ENCODE results near the gene MOGAT3. TPM values are rescaled to one million over a fixed set of nuclear protein-coding genes. Genes with fewer than 3 reads are reported as not detected.

The MOGAT3 gene
- total and polyA plus RNA-seq, 4 donors = 5.4 TPM; not detected in 3

GRCh38 chr7:101166909-101167644 is 33.8 kb downstream of the MOGAT3 start:
- H3K27me3 ChIP-seq (ENCODE audit: control insufficient read depth in 1 of 2, insufficient read depth in 2 of 2, low read length in 1 of 2) = peaks cover 0 to 11% of the 10 kb centered on the region in 2 donors
- WGBS, 2 donors = 1% methylated on average over 14 to 19 of the region's 19 CpGs
- H3K4me1 ChIP-seq (ENCODE audit: control insufficient read depth in 1 of 2, insufficient read depth in 2 of 2, low read length in 2 of 2) = no peaks in the 10 kb centered on the region
- ATAC-seq (ENCODE audit: low FRiP score) (no peak), DNase-seq (no peak)
- intact Hi-C loops (cut with DNase I) = loop anchor here in 1 of 2 donors (10.0 kb wide), 1 partner anchor 272 kb away; the partner anchor contains the start of gene ACHE
- no peak overlapping the region for H3K4me3 ChIP-seq (ENCODE audit: low read length in 2 of 2)
- no peaks in the 10 kb centered on the region for H3K36me3 ChIP-seq (ENCODE audit: control insufficient read depth in 1 of 2, insufficient read depth in 2 of 2, low read length in 1 of 2)
- H3K27ac ChIP-seq (ENCODE audit: low read depth in 1 of 2, low read length in 2 of 2) = no peak overlapping the region
- H3K9me3 ChIP-seq (ENCODE audit: control insufficient read depth, low read length) = no peaks in the 10 kb centered on the region

- DNase-seq (no peak), ATAC-seq (ENCODE audit: low FRiP score) (no peak)
- WGBS, 2 donors = 2% methylated on average over 11 of the region's 11 CpGs
- Histone ChIP-seq H3K27ac (ENCODE audit: low read depth in 1 of 2, low read length in 2 of 2) (no peak overlapping the region), H3K9me3 (ENCODE audit: control insufficient read depth, low read length) (no peaks in the 10 kb centered on the region), H3K4me3 (ENCODE audit: low read length in 2 of 2) (no peak overlapping the region), H3K36me3 (ENCODE audit: control insufficient read depth in 1 of 2, insufficient read depth in 2 of 2, low read length in 1 of 2) (no peaks in the 10 kb centered on the region), H3K4me1 (ENCODE audit: control insufficient read depth in 1 of 2, insufficient read depth in 2 of 2, low read length in 2 of 2) (no peaks in the 10 kb centered on the region), H3K27me3 (ENCODE audit: control insufficient read depth in 1 of 2, insufficient read depth in 2 of 2, low read length in 1 of 2) (peaks cover 0 to 11% of the 10 kb centered on the region in 2 donors)
- intact Hi-C loops (cut with DNase I) = loop anchor here in 1 of 2 donors (10.0 kb wide), 1 partner anchor 272 kb away; the partner anchor contains the start of gene ACHE
These were observed 34.3 kb downstream of the MOGAT3 start for GRCh38 chr7:101166648-101166908.

GRCh38 chr7:101165958-101166647 is 34.7 kb downstream of the MOGAT3 start:
- Histone ChIP-seq H3K9me3 (ENCODE audit: control insufficient read depth, low read length) (no peaks in the 10 kb centered on the region), H3K4me3 (ENCODE audit: low read length in 2 of 2) (no peak overlapping the region), H3K27ac (ENCODE audit: low read depth in 1 of 2, low read length in 2 of 2) (no peak overlapping the region), H3K36me3 (ENCODE audit: control insufficient read depth in 1 of 2, insufficient read depth in 2 of 2, low read length in 1 of 2) (no peaks in the 10 kb centered on the region), H3K27me3 (ENCODE audit: control insufficient read depth in 1 of 2, insufficient read depth in 2 of 2, low read length in 1 of 2) (peaks cover 0 to 11% of the 10 kb centered on the region in 2 donors), H3K4me1 (ENCODE audit: control insufficient read depth in 1 of 2, insufficient read depth in 2 of 2, low read length in 2 of 2) (no peaks in the 10 kb centered on the region)
- intact Hi-C loops (cut with DNase I) = loop anchor here in 1 of 2 donors (10.0 kb wide), 1 partner anchor 271 kb away; the partner anchor contains the start of gene ACHE
- ATAC-seq (ENCODE audit: low FRiP score) (no peak), DNase-seq (no peak)
- 1% methylated on average over 33 to 38 of the region's 38 CpGs for WGBS, 2 donors

GRCh38 chr7:101165075-101165957 is 35.5 kb downstream of the MOGAT3 start, which contains the start of gene VGF:
Gene VGF, minus strand, starts transcription at chr7:101165569. Its CDS starts 726 bp downstream, at chr7:101164843.
- H3K4me3 ChIP-seq (ENCODE audit: low read length in 2 of 2) = no peak within 1 kb of the TSS
- WGBS, 2 donors = 2% methylated on average over 69 to 74 of the region's 74 CpGs
- H3K27me3 ChIP-seq (ENCODE audit: control insufficient read depth in 1 of 2, insufficient read depth in 2 of 2, low read length in 1 of 2) = peaks cover 0 to 11% of the 10 kb centered on the region in 2 donors
- no peaks in the 10 kb centered on the region for H3K36me3 ChIP-seq (ENCODE audit: control insufficient read depth in 1 of 2, insufficient read depth in 2 of 2, low read length in 1 of 2)
- H3K27ac ChIP-seq (ENCODE audit: low read depth in 1 of 2, low read length in 2 of 2) = no peak within 1 kb of the TSS
- H3K9me3 ChIP-seq (ENCODE audit: control insufficient read depth, low read length) = no peaks in the 10 kb centered on the region
- intact Hi-C loops (cut with DNase I) = loop anchor here in 1 of 2 donors (10.0 kb wide), 1 partner anchor 271 kb away; the partner anchor contains the start of gene ACHE
- no peaks in the 10 kb centered on the region for H3K4me1 ChIP-seq (ENCODE audit: control insufficient read depth in 1 of 2, insufficient read depth in 2 of 2, low read length in 2 of 2)
- DNase-seq (peak; percentile 95 to 98), ATAC-seq (ENCODE audit: low FRiP score) (peak; percentile 92)

- H3K4me1 ChIP-seq (ENCODE audit: control insufficient read depth in 1 of 2, insufficient read depth in 2 of 2, low read length in 2 of 2) = no peaks in the 10 kb centered on the region
- H3K36me3 ChIP-seq (ENCODE audit: control insufficient read depth in 1 of 2, insufficient read depth in 2 of 2, low read length in 1 of 2) = no peaks in the 10 kb centered on the region
- intact Hi-C loops (cut with DNase I) = loop anchor here in 1 of 2 donors (10.0 kb wide), 1 partner anchor 269 kb away; the partner anchor contains the start of gene ACHE
- 1 to 2% methylated on average over 74 to 75 of the region's 75 CpGs for WGBS, 2 donors
- no peak overlapping the region for H3K27ac ChIP-seq (ENCODE audit: low read depth in 1 of 2, low read length in 2 of 2)
- H3K4me3 ChIP-seq (ENCODE audit: low read length in 2 of 2) = no peak overlapping the region
- H3K27me3 ChIP-seq (ENCODE audit: control insufficient read depth in 1 of 2, insufficient read depth in 2 of 2, low read length in 1 of 2) = peaks cover 0 to 11% of the 10 kb centered on the region in 2 donors
- H3K9me3 ChIP-seq (ENCODE audit: control insufficient read depth, low read length) = no peaks in the 10 kb centered on the region
- DNase-seq (peak in 1 of 2 donors; percentile 81), ATAC-seq (ENCODE audit: low FRiP score) (no peak)
These were observed 36.6 kb downstream of the MOGAT3 start for GRCh38 chr7:101164071-101164840.

- Histone ChIP-seq H3K4me3 (ENCODE audit: low read length in 2 of 2) (peak overlapping the region in 1 of 2 donors; percentile 2), H3K9me3 (ENCODE audit: control insufficient read depth, low read length) (no peaks in the 10 kb centered on the region), H3K27ac (ENCODE audit: low read depth in 1 of 2, low read length in 2 of 2) (no peak overlapping the region), H3K4me1 (ENCODE audit: control insufficient read depth in 1 of 2, insufficient read depth in 2 of 2, low read length in 2 of 2) (no peaks in the 10 kb centered on the region), H3K27me3 (ENCODE audit: control insufficient read depth in 1 of 2, insufficient read depth in 2 of 2, low read length in 1 of 2) (peaks cover 0 to 11% of the 10 kb centered on the region in 2 donors), H3K36me3 (ENCODE audit: control insufficient read depth in 1 of 2, insufficient read depth in 2 of 2, low read length in 1 of 2) (peaks cover 2% of the 10 kb centered on the region in 2 donors)
- intact Hi-C loops (cut with DNase I) = loop anchor here in 1 of 2 donors (10.0 kb wide), 1 partner anchor 269 kb away; the partner anchor contains the start of gene ACHE
- 1% methylated on average over 56 to 92 of the region's 92 CpGs for WGBS, 2 donors
- DNase-seq = no peak
- ATAC-seq (ENCODE audit: low FRiP score) = no peak
These were observed 37.4 kb downstream of the MOGAT3 start for GRCh38 chr7:101163279-101164070.

- Histone ChIP-seq H3K9me3 (ENCODE audit: control insufficient read depth, low read length) (no peaks in the 10 kb centered on the region), H3K36me3 (ENCODE audit: control insufficient read depth in 1 of 2, insufficient read depth in 2 of 2, low read length in 1 of 2) (peaks cover 2% of the 10 kb centered on the region in 2 donors), H3K4me1 (ENCODE audit: control insufficient read depth in 1 of 2, insufficient read depth in 2 of 2, low read length in 2 of 2) (no peaks in the 10 kb centered on the region), H3K4me3 (ENCODE audit: low read length in 2 of 2) (peak overlapping the region in 1 of 2 donors; percentile 2), H3K27me3 (ENCODE audit: control insufficient read depth in 1 of 2, insufficient read depth in 2 of 2, low read length in 1 of 2) (peaks cover 0 to 11% of the 10 kb centered on the region in 2 donors), H3K27ac (ENCODE audit: low read depth in 1 of 2, low read length in 2 of 2) (no peak overlapping the region)
- 5 to 11% methylated on average over 28 to 74 of the region's 74 CpGs for whole genome bisulfite sequencing, 2 donors
- DNase-seq (no peak), ATAC-seq (ENCODE audit: low FRiP score) (no peak)
- intact Hi-C loops (cut with DNase I) = loop anchor here in 1 of 2 donors (10.0 kb wide), 1 partner anchor 268 kb away; the partner anchor contains the start of gene ACHE
These were observed 38.1 kb downstream of the MOGAT3 start for GRCh38 chr7:101162551-101163278.
